ENCODE measurements around the gene DIO3. TPM values are rescaled to one million over a fixed set of nuclear protein-coding genes. Genes with fewer than 3 reads are reported as not detected.

Gene DIO3
- polyA plus RNA-seq, 1 donor from 2014 or later: 49.2 TPM

GRCh38 chr14:101551729-101552595, 9.3 kb upstream of the DIO3 start:
- Histone ChIP-seq H3K4me2 (ENCODE audit: low read length) (no peak overlapping the region), H2AFZ (ENCODE audit: low read depth, low read length) (no peak overlapping the region), H3K4me3 (ENCODE audit: low read length) (no peak overlapping the region), H3K27ac (ENCODE audit: low read length) (no peak overlapping the region), H4K20me1 (ENCODE audit: insufficient read depth) (no peaks in the 10 kb centered on the region), H3K9me3 (ENCODE audit: low read length) (no peaks in the 10 kb centered on the region), H3K9ac (ENCODE audit: low read length) (no peak overlapping the region), H3K27me3 (ENCODE audit: insufficient read depth, low read depth, low read length) (no peaks in the 10 kb centered on the region), H3K36me3 (ENCODE audit: insufficient read depth, low read length) (no peaks in the 10 kb centered on the region), H3K9me2 (ENCODE audit: insufficient read depth, low read length) (no peaks in the 10 kb centered on the region), H3F3A (ENCODE audit: insufficient read depth, low read length, poor library complexity, severe bottlenecking) (no peaks in the 10 kb centered on the region), H3K79me2 (replicated peaks; ENCODE audit: insufficient read depth, low read length) (no peaks in the 10 kb centered on the region)
- TF ChIP-seq CTCF (IDR thresholded peaks at IDR 0.05; ENCODE audit: poor library complexity, severe bottlenecking) (no peak), EZH2 (IDR thresholded peaks at IDR 0.05; ENCODE audit: borderline replicate concordance, insufficient read depth, low read length, poor library complexity, severe bottlenecking) (no peak), SMC3 (conservative IDR thresholded peaks at IDR 0.05; ENCODE audit: poor library complexity) (no peak)

GRCh38 chr14:101552786-101553231, 8.5 kb upstream of the DIO3 start:
- no peaks in the 10 kb centered on the region for H3K9me3 ChIP-seq (ENCODE audit: low read length)
- H3K27ac ChIP-seq (ENCODE audit: low read length): no peak overlapping the region
- H2AFZ ChIP-seq (ENCODE audit: low read depth, low read length): no peak overlapping the region
- H3F3A ChIP-seq (ENCODE audit: insufficient read depth, low read length, poor library complexity, severe bottlenecking): no peaks in the 10 kb centered on the region
- H3K79me2 ChIP-seq (replicated peaks; ENCODE audit: insufficient read depth, low read length): no peaks in the 10 kb centered on the region
- H3K9me2 ChIP-seq (ENCODE audit: insufficient read depth, low read length): no peaks in the 10 kb centered on the region
- H4K20me1 ChIP-seq (ENCODE audit: insufficient read depth): no peaks in the 10 kb centered on the region
- no peak overlapping the region for H3K4me2 ChIP-seq (ENCODE audit: low read length)
- no peak overlapping the region for H3K4me3 ChIP-seq (ENCODE audit: low read length)
- H3K9ac ChIP-seq (ENCODE audit: low read length): no peak overlapping the region
- H3K27me3 ChIP-seq (ENCODE audit: insufficient read depth, low read depth, low read length): no peaks in the 10 kb centered on the region
- TF ChIP-seq CTCF (IDR thresholded peaks at IDR 0.05; ENCODE audit: poor library complexity, severe bottlenecking) (no peak), TAF1 (IDR thresholded peaks at IDR 0.05; ENCODE audit: low read depth) (no peak), RAD21 (conservative IDR thresholded peaks at IDR 0.05) (no peak), EP300 (conservative IDR thresholded peaks at IDR 0.05; ENCODE audit: poor library complexity, severe bottlenecking) (no peak), EZH2 (IDR thresholded peaks at IDR 0.05; ENCODE audit: borderline replicate concordance, insufficient read depth, low read length, poor library complexity, severe bottlenecking) (no peak), MXI1 (conservative IDR thresholded peaks at IDR 0.05; ENCODE audit: poor library complexity, severe bottlenecking) (no peak), REST (IDR thresholded peaks at IDR 0.05; ENCODE audit: borderline replicate concordance) (no peak), POLR2AphosphoS5 (IDR thresholded peaks at IDR 0.05) (no peak), SMC3 (conservative IDR thresholded peaks at IDR 0.05; ENCODE audit: poor library complexity) (no peak)
- no peaks in the 10 kb centered on the region for H3K36me3 ChIP-seq (ENCODE audit: insufficient read depth, low read length)

All from neural cell (in vitro differentiated cells).